ENCODE measurements around the gene CFAP45.

The CFAP45 gene

DNA sequence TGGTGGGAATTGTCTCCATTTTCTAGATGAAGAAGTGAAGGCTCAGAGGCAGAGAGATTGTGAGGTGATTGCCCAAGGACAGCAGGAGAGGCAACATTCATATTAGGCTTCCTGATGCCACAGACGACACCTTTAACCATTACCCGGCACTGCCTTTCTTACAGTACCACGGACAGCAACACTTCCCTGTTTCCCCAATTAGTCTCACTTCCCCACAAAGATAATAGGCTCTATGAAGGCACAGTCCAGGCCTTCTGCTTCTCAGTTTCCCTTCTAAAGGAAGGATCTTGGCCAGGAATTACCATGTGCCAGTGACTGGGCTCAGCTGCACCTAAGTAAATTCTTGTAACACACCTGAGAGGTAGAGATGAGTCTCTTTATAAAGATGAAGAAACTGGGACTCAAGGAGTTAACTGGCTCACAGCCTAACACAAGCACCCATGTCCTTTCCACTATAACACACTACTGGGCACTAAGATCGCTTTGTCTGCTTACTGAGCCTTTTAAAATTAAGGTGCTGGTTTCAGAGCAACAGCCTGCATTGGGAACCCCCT is 35.8 kb upstream of the CFAP45 start:
- DNase-seq: no peak

DNA sequence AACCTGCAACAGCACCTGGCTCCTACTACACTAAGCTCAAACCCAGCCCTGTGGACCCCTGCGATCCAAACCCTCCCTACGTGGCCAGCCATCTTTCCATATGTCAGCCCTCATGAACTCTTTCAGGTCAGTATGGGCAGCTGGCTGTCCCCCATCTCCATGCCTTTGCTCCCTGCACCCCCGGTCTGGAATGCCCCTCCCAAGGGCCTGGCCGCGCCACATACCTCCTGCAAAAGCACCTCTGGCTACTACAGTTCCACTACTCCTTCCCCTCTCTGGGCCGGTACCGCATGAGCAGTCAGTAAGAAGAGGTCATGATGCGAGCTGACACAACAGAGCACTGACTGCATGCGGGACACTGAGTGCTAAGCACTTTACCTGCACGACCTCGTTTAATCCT is 35.3 kb upstream of the CFAP45 start:
- no peak for DNase-seq

DNA sequence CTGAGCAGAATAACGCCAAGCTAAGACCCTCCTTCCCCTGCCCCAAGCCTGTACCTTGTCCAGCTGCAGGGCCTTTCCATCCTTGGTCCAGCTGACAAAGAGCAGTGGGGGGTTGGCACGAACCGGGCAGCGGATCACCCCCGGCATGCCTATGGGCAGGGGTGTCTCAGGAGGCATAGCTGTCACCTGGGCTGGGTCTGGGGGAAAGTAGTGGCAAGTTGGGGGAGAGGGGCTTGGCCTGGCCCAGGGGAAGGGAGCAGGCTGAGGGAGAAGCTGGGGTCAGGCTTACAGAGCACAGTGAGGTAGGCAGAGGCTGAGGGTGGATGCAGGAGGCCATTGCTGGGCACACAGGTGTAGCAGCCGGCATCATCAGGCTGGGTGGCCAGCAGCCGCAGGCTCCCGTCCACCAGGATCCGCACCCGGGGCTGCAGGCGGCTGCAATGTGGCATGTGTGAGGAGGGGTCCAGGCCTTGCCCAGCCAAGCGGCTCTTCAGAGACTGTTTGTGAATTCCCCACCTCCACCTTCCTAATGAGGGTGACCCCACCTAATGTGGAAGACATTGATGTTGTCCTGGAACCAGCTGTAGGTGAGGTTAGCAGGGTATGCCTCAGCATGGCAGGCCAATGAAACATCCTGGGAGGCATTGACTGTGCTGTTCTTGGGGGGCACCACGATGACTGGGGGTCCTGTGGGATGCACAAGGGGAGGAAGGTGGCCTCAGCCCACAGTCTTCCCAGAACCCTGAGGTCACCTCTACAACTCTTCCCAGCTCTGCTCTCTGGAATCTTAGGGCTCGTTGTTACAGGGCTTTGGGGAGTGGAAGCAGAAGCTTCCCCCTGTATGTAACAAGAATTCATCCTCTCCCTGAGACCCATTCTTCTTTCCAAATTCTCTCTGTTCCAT is 34.4 kb upstream of the CFAP45 start:
- DNase-seq: no peak

DNA sequence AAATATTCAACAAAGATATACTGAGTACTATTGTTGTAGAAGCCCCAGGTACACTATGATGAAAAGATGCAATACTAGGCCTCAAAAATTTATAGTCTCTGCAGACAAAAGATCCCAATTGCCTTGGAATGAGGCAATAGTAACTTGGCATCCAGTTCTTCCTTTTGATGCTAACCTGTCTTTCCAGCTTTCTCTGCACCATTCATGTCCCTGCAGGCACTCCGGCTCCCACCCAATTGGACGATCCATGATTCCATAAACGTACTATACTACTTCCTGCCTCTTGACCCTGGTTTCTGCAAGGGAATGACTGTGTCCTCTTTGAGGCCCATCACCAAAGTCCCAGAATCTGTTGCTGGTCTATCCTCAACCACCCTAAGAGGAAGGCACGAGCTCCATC is 33.4 kb upstream of the CFAP45 start:
- no peak for DNase-seq

DNA sequence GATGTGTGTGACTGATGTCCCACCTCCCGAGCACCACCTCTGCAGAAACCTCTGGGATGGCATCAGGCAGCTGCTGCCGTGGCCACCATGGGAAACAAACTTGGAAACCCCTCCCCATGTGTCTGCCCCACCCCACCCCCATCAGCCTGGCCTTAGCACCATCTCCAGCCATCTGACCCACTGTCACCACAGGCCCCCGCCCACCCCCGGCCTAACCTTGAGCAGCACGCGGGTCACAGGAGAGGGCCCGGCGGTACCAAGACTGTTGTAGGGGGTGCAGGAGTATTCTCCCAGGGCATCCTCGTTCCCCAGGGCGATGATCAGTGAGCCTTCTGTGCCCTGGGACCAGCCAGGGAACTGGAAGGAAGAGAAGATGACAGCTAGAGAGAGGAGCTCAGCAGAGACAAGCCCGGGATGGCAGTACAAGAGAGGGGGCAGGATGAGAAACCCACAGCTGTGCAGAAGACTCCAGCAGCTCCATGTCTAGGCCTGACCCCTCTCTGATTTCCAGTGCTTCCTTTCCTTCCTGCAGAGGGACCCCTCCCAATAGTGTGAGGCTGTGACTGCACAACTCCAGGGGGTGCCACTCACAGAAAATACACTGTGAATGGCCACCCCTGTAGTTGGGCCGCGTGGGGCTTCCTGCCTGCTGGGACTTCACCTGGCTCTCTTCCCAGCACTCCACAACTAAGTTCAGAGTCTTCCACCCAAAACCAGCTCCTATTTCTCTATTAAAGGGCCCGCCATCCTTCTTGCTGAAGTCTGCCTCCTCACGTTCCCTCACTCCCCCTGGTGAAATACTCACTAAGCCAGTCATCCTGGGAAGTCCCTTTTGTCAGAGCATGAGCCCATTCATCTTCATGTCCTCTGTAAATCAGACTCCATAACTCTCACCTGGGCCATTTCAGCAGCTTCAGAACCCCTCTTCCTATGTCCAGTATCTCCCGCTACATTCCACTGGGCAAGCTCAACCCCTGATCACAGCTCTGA is 32.6 kb upstream of the CFAP45 start:
- no peak for DNase-seq

DNA sequence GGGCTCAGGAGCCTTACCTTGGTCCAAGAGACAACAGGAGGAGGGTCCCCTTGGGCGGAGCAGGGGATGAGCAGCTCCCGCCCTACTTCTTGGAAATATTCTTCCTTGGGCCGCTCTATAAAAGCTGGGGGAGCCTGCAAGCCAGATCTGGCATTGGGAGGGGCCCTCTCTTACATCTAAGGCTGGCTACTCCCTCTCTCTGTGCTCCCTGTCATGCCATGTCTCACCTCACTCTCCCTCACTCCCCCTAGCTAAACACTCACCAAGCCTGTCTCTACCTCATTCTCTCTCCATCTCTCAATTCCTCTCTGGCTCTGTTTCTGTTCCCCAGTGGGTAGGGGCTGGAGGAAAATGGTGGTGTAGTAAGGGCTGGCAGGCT is 31.8 kb upstream of the CFAP45 start:
- DNase-seq: no peak

DNA sequence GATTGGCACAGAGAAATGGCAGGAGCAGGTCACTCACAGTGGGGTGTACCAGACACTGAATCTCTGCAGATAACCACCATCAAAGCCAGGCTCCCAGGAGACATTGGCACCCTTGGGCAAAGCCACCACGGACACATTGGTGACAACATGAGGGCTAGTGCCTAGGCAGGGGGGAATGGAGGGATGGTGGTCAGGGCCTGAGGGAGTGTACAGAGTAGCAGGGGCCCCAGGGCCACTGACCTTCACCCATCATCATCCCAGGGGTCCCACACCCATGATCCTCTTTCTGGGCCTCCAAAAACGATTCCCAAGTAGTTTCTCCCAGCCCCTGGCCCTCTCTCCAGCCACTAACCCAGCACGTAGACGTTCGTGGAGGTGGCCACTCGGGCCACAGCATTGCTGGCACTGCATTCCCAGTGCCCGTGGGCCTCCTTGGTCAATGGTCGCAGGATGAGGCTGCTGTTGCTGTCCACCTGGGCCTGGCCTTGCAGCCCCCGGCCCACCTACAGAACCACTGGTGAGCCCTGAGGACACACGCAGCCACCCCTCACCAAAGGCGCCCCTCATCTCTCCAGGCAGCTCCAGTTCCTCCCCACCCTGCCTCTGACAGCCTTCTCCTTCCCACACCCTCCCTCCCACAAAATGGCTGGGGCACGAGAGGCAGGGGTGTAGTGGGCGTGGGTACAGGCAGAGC is 31.3 kb upstream of the CFAP45 start:
- no peak for DNase-seq

DNA sequence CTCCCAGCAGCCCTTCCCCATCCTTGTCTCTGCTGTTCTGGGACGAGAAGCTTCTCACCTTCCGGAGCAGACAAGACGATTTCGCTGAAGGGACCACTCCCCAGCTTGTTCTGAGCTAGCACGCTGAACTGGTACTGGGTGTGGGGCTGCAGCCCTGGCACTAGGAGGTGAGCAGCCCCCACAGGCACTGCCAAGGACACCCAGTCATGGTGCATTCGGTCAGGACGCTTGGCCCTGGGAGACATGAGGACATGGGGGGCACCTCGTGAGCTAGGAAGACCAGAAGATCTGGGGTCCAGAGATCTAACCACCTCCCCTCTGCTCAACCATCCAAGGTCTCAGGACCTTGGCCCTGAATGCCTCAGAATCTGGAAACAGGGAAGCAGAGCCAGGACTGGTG is 30.7 kb upstream of the CFAP45 start:
- DNase-seq: no peak

DNA sequence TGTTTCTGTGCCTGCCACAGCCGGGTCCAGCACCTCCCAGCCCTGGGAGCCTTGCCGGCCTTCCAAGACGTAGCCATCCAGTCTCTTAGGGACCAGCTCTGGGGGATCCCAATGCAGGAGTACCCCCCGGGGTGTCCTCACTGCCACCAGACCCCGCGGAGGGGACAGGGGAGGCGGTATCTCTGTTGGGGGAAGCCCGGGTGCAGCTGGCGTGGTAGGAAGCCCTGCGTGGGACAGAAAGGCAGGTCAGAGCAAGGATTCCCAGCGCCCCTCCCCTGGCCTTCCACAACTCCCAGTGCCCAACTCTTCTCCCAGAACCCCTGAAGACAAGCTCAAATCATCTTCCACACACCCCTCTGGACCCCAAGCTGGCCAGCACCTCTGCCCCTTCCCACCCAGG is 30.3 kb upstream of the CFAP45 start:
- no peak for DNase-seq

DNA sequence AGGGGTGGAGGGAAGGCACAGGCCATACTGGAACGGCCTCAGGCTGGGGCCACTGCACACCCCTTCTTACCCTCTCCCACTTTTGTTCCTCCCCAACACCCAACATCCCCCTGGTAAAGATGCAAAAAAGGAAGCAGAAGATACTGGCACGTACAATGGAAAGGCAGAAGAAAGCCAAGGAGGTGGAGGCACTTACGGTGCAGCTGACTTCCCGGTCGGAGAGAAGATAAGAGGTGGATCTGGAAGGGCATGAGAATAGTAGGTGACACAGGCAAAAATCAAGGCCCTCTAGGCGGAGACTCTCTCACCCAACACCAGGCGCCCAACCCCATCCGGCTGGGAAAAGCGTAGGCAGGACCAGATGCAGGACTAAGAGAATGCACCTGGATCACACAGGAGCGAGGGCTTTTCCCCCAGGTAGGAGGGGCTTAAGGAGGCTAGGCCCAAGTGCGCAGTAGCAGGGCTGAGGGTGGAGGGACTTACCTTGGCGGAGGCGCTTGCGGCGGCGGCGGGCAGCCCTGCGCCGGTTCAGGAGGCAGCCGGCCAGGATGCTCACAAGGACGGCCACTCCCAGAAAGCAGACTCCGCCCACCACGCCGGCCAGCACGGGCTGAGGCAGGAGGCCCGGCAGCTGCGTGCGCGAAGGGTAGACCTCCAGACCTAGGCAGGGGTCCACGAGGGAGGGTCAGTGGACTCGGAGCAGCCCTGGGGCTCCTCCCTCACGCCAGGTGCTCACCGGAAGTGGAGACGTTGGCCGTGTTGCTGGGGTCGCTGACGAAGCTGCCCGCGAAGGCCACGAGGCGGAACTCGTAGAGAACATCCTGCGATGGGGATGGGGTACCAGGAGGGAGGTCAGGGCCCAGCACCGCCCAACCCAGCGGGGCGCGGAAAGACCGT is 29.4 kb upstream of the CFAP45 start:
- DNase-seq: no peak

DNA sequence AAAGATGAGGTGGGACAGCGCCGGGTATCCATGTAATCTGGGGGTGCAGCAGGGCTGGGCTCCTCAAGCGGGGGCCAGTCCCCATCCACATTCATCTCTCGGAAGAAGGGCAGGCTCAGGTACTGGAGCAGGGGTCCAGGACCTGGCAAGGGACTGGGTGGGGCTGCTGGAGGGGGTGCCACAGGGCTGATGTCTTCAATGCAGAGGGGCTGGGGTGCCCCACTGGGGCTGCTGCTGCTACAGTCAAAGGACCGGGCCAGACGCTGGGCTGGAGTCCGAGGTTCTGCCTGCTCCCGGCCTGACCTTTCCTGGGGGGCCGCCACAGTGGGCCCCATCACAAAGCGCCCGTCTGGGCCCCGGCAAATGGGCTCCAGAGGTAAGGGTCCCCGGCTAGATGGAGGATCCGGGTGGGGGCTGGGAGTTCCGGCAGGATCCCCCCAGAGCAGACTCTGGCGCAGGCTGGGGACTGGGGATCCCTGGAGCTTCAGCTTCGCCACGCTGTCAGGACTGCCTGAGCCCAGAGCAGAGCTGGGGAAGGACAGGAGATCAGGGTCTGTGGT is 28.6 kb upstream of the CFAP45 start:
- DNase-seq: no peak

DNA sequence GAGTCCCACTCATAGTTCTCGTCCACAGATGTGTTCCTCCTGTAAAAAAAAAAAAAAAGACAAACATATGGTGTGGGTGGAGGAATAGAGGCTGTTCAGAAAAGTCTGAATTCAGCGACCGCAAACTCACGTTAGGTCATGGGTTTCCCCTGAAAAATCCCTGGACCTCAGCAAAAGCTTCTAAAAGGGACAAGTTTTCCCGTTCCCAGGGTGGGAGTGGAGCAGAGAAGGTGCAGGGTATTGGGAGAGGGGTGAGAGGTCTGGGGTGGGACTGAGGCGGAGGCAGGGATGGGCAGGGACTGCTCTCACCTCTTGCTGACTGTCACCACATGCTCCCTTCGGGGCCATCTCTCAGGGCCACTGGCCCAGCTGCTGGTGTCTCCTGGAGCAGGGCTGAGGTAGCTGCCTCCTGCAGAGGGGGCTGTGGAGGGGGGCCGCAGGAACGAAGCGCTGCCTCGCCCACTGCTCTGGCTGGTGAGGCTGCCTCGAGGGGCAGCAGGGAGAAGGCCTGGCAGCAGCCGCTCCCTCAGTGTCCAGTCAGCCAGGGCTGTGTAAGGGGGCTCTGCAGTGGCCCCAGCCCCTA is 28.0 kb upstream of the CFAP45 start:
- no peak for DNase-seq

DNA sequence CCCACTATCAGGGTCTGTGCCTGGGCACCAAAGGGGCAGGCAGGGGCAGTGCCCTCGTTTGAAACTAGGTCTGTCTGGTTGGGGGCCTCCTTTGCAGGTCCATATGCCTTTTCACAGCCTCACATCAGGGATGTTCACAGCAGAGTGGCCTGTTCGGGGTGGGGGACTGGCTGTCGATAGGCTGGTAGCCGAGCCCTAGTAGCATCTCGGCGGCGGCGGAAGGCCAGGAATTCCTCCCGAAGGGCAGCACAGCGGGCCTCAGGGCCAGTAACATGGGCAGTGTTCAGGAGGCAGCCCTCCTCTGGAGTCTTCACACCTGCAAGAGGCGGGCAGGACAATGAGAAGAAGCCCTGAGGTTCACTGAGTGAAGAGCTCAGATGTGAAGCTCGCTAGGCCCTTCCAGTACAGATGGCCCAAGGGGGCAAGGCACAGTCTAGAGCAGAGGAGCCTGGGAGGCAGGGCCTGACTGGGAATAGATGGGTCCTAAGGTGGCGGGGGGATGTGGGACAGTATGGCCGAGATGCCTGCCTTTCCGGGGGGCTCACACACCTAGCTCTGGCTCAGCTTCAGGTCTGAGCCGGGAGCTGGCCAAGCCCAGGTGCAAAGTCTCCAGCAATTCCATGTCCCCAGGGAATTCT is 27.4 kb upstream of the CFAP45 start:
- no peak for DNase-seq

DNA sequence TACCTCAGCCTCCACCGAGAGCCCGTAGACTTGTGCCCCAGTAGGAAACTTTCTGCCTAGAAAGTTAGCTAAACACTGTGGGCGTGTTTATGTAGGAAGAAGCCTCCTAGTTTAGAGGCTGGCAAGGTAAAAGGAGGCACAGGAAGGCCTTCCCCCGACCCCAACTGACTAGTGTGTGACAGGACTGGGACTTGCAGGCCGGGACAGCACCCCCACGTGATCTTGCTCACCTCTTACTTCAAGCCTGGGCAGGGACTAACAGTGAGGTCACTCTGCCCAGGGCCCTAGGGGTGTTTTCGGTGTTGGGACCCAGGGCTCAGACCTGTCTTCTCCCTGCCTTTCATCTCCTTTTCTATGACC is 25.7 kb upstream of the CFAP45 start:
- no peak for DNase-seq

DNA sequence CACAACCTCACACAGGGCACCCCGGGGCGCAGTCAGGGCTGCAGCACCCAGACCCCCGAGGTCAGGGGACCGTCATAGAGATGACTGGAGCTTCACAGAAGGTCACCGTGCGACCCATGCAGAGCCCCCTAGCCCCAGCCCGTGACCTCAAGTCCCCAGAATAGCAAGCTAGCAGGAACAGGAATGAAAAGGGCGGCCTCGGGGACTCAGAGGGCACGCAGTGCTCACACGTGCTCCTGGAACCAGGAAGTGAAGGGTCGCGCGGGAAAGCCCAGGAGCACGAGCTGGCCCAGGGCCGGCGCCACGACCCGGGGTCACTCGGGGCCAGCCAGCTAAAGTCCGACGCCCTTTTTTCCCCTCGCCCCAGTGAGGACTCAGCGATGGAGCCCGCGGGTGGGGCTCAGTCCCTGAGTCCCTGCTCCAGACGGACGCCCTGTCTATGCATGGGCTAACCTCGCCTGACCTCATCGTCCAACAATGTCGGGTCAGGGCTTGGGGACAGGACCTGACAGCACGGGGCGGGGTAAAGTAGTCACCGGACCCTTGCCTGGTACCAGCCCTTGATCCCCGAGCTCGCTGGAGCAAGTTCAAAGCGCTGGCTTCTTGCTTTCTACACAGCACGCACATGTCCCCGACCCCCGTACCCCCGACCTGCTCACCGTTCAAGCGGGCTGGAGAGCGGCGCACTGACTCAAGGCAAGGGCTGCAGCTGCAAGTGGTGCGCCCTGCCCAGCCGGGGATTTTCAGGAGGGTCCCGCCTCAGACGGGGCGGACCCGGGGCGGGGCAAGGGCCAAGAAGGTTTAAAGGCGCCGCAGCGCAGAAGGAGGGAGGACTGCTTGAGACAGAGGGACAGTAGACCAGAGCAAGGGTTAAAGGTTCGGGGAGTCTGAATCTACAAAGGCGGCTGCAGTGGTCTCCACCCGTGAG is 25.1 kb upstream of the CFAP45 start, which contains the start of gene TAGLN2:
TSS of gene TAGLN2 (minus strand) at position 717 of the 928 bp plus-strand sequence. CDS start 4,998 bp downstream, outside the sequence.
- DNase-seq: peak; percentile 28

DNA sequence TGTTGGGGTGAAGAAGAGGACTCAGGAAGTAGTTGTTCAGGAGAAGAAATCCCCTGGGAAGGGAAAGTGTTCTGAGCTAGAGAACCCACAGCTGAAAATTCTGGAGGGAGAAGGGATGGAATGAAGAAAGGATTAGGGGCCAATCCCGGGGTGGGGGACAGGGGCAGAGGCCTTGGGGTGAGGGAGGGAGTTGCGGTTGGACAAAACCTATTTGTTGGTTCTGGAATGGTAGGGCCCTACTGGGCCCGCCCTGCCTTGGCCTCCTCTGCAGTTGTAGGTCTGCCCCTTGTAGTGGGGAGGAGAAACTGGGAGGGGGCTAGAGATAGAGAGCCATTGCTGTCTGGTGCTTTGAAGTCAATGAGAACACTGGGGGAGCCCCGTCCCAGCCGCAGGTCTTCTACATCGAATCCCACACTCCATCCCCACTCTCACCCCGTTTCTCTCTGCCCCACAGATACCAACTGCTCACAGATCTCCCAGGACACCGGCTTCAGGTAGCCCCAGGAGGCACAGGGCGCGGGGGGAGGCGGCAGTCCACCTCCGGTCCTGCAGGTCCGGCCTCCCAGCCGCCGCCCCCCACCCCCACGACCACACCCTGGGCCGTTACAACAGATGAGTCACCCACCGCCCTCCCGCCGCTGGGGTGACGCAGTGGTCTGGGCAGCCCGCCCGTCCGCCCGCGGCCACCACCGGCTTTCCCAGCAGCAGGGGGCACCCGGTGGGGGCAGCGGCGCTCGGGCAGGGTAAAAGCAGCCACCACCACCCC is 24.2 kb upstream of the CFAP45 start:
- DNase-seq: no peak

DNA sequence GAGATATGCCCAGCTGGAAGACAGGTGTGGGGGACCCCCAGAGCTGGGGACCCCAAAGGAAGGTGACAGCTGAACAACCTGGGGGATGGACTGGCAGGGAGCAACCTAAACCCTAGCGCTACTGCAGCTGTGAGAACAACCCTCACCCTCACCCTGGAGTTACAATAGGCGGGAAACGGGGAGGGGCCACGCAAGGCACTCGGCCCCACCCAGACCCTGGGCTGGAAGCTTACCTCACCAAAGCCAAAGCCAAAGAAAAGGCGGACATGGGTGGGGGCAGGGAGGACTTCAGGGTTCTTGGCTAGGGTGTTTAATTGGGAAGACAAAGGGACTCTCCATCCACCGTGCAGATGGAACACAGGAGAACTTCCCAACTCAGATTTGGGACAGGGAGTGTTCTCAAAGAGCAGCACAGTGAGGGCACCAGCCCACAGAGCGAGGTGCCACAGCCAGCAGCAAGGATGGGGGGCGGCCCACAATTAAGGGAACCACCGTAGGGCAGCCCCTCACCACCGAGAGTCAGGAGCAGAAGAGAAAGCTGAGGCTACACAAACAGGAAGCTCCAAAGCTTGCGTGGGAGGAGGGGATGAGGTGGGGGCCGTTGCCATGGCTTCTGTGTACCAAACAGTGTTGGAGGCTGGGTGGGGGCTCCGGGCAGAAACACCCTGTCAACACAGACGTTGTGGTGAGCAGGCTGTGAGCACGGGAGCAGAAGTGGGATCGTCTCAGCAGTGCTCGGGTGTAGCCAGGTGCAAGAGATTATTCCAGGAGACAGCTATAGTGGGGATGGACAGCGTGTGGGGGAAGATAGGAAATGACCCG is 23.4 kb upstream of the CFAP45 start:
- no peak for DNase-seq
